Inflammatory macrophage treated with lipopolysaccharide for 4 hours (primary cell): ENCODE measurements around the gene APOA1.
"Not testable (repeated sequence)": the region's sequence is repeated elsewhere in the genome, so short reads cannot be mapped to it uniquely, and the experiment has no call there.

ENCODE experiments used
- DNase-seq: peaks from one replicate; pipeline ENCODE4 v3.0.0-alpha.2; 2020

The APOA1 gene

GRCh38 chr11:116857316-116857715 is 19.9 kb upstream of the APOA1 start:
- no peak for DNase-seq

- DNase-seq: no peak
Measured at GRCh38 chr11:116856423-116856822, 19.0 kb upstream of the APOA1 start.

- DNase-seq: no peak
Measured at GRCh38 chr11:116855413-116855812, 18.0 kb upstream of the APOA1 start.

DNA sequence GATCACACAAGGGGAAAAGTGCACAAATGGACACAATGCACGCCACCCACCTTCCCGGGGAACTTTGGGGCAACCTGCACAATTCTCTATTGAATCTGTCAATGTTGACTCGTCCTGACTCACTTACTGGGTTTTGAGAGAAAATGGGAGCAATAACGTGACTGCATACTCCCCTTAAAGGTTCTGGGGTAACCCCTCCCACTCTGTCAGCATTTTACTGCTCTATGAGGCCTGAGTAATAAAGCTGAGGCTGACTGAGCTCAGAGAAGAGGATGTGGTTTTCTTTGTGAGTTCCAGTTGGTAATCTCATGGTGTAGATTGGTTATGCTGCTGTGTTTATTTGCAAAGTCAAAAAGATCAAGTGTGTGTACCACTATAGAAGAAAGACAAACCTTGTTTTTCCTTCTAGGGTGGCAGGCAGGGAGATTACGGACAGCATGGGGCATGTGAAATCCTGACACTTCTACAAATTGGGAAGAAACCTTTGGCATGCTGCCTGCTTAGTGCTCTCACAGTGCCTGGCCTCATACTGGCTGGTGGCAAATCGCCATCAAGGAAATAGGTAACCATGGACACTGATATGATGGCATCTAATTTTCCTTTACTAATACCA is 16.1 kb upstream of the APOA1 start:
- DNase-seq: peak; percentile 88

GRCh38 chr11:116852261-116853031 is 15.0 kb upstream of the APOA1 start:
- DNase-seq: peak; percentile 28

- DNase-seq: peak; percentile 85
Measured at GRCh38 chr11:116851626-116852025, 14.2 kb upstream of the APOA1 start.

DNA sequence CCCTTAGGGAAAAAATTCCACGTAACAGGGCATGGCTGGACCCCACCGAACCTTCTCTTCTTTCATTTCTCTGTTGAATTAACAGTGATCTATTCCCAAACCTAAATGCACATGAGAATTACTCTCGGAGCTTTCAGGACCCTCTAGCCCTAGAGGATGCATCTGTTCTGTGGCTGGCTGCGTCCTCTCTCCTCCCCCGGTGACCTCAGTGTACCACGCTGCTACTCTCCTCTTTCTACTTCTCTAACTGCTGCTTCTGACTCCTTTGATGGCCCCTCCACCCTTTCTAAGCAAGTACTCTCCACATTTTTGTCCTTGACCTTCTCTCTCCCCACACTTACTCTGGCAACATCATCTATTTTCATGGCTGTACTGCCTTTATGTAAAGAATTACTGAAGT is 12.1 kb upstream of the APOA1 start:
- DNase-seq: no peak

- no peak for DNase-seq
Measured at GRCh38 chr11:116849060-116849459, 11.6 kb upstream of the APOA1 start.

DNA sequence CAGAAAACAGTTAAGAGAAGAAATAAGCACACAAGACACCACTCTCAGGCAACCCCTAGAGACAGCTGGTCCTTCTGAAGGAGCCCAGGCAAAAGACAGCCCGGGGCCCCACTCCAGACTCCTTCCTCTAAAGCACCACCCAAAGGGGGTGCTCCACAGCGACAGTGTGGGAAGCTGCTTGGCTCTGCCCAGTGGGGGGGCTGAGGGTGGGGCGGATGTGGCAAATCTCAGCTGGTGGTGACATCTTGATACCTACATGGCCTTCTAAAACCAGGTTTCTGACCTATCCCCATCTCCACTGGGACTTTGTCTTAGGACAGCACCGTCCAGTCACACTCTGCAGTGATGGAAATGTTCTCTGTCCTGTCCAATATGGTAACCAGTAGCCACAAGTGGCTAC is 10.2 kb upstream of the APOA1 start:
- DNase-seq: no peak

GRCh38 chr11:116844722-116845121 is 7.3 kb upstream of the APOA1 start:
- DNase-seq: no peak

DNA sequence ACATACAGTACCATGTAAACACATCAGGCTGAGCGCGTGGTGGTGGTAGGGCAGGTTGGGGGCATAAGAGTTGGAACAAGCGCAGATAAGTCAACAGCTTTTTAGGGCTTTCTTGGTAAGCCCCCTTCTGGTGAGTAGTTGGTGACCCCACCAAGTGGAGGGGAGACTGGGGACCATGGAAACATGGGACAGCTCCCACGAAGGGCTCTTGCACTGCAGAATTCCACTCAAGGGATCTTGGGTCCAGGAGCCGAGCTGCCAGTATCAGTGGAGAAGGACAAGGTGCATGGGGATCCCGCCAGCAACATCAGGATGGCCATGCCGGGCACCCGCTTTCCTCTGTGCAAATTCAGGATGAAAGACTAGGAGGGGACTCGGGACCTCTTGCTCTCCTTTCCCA is 6.2 kb upstream of the APOA1 start:
- no peak for DNase-seq

- DNase-seq: no peak
Measured at GRCh38 chr11:116842909-116843308, 5.5 kb upstream of the APOA1 start.

DNA sequence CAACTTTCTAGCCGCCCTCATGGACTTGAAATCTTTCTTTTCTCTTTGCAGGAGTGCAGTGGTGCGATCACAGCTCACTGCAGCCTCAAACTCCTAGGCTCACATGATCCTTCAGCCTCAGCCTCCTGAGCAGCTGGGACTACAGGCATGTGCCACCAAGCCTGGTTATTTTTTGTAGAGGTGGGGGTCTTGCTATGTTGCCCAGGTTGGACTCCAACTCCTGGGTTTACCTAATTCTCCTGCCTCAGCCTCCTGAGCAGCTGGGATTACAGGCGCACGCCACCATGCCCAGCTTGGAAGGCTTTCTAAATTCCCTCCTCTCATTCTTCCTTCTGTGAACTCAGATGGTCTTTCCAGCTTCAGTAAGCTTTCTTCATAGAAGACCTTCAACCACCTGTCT is 4.7 kb upstream of the APOA1 start:
- no peak for DNase-seq

DNA sequence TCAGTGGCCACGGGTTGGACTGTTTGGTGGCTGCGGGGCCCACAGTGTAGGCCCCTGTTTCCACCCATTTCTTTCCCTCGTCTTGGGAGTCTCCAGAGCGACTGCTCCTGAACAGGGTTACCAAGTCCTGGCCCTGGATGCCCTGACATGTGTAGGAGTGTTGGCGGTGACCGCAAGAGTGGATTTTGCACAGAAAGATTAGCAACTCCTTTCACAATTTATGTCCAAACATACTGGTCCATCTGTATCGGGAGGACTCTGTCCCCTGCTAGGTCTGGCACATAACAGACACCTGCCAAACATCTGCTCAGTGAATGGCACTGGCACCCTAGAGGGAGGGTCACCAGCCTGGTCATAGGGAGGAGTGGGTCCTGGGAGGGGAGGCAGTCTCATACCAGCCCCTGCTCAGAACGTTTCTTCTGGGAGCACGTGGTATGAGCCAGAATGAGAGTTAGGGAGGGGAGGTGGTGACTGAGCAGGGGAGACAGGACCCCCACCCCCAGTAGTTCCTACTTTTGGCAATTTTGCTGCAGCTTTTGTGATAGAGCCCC is 3.4 kb upstream of the APOA1 start:
- no peak for DNase-seq

- no peak for DNase-seq
Measured at GRCh38 chr11:116840224-116840745, 2.9 kb upstream of the APOA1 start.

GRCh38 chr11:116838321-116839084 is 1.1 kb upstream of the APOA1 start:
- no peak for DNase-seq

DNA sequence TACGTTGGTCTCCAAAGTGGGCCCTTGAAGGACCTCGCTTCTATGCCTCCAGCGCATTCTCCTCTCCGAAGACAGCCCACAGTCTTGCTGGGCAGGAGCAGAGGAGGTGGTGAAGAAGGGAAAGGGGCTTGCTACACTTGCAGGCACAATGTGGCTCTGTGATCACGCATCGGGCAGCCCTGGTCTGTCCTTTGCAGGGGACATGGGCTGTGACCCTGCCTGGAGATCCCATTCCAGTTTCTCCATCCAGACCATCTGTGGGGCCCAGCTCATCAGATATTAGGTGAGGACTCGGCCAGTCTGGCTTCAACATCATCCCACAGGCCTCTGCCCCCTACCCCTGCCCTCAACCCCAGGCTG is 810 bp downstream of the APOA1 start:
- DNase-seq: no peak

GRCh38 chr11:116835791-116836631 is 1.4 kb downstream of the APOA1 start:
- DNase-seq: peak; percentile 59

GRCh38 chr11:116835042-116835772 is 2.2 kb downstream of the APOA1 start:
- peak; percentile 33 for DNase-seq

- not testable (repeated sequence) for DNase-seq
Measured at GRCh38 chr11:116834535-116835041, 2.8 kb downstream of the APOA1 start.

DNA sequence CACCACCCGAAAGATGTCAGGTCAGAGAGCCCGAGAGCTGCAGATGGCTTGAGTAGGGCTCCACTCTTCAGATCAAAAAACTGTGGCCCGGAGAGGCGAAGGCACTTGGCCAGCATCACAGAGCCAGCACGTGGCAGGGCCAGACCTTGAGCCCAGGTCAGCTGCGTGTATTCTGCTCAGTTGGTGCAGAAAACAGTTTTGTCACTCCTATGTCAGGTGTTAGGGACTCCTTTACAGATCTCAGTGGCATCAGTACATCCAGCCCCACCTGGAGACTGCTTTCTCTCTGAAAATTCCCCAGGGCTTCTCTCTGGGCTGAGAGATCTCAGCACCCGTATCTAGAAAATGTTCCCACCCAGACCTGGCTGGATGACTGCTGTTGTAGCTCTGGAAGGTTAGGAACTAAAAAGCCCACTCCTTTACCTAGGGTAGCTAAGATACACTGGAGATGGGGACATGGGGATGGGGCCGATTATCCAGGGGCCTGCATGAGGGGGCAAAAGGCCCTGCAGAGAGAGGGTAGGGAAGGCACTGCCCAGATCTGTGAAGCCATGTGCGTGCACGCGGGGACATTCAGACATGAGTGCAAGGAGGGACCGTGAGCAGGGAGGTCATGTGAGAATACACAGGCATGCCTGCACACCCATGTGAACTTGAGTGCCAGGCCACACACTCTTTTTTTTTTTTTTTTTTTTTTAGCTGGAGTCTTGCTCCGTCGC is 3.4 kb downstream of the APOA1 start:
- no peak for DNase-seq
